ENCODE measurements around the gene FGF23.
"Not testable (repeated sequence)": the region's sequence is repeated elsewhere in the genome, so short reads cannot be mapped to it uniquely, and the experiment has no call there.

DNA sequence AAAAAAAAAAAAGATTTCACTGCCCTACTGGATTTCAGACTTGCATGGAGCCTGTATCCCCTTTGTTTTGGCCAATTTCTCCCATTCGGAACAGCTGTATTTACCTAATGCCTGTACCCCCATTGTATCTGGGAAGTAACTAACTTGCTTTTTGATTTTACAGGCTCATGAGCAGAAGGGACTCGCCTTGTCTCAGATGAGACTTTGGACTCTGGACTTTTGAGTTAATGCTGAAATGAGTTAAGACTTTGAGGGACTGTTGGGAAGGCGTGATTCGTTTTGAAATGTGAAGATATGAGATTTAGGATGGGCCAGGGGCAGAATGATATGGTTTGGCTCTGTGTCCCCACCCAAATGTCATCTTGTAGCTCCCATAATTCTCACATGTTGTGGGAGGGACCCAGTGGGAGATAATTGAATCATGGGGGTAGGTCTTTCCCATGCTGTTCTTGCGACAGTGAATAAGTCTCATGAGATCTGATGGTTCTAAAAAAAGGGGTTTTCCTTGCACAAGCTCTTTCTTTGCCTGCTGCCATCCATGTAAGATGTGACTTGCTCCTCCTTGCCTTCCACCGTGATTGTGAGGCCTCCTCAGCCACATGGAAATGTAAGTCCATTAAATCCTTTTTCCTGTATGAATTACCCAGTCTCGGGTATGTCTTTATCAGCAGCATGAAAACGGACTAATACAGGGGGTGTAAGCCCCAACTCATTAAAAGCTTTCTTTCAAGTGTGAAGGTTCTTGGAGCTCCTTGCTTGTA, 25.5 kb upstream of the FGF23 start:
- TF ChIP-seq, protein P1, sequence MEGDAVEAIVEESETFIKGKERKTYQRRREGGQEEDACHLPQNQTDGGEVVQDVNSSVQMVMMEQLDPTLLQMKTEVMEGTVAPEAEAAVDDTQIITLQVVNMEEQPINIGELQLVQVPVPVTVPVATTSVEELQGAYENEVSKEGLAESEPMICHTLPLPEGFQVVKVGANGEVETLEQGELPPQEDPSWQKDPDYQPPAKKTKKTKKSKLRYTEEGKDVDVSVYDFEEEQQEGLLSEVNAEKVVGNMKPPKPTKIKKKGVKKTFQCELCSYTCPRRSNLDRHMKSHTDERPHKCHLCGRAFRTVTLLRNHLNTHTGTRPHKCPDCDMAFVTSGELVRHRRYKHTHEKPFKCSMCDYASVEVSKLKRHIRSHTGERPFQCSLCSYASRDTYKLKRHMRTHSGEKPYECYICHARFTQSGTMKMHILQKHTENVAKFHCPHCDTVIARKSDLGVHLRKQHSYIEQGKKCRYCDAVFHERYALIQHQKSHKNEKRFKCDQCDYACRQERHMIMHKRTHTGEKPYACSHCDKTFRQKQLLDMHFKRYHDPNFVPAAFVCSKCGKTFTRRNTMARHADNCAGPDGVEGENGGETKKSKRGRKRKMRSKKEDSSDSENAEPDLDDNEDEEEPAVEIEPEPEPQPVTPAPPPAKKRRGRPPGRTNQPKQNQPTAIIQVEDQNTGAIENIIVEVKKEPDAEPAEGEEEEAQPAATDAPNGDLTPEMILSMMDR (conservative IDR thresholded peaks at IDR 0.05; ENCODE audit: low read depth, low read length) = not testable (repeated sequence)
- not testable (repeated sequence) for TF ChIP-seq EZH2 (IDR thresholded peaks at IDR 0.05; ENCODE audit: borderline replicate concordance, low read depth, low read length, poor library complexity, severe bottlenecking)

All from A673 (cell line).